GM19351 (cell line): Measurements from ENCODE around the gene ZBTB14.
A peak's percentile ranks its signal among the peaks of the same experiment; 100 is the strongest.

ENCODE experiments used
- ATAC-seq: cut with Tn5 transposase; IDR thresholded peaks from one replicate; pipeline ENCODE4 v1.9.1; 2021; ENCODE audit warnings: mild to moderate bottlenecking, moderate library complexity; ENCODE audit not compliant: unreplicated experiment

Gene ZBTB14

DNA sequence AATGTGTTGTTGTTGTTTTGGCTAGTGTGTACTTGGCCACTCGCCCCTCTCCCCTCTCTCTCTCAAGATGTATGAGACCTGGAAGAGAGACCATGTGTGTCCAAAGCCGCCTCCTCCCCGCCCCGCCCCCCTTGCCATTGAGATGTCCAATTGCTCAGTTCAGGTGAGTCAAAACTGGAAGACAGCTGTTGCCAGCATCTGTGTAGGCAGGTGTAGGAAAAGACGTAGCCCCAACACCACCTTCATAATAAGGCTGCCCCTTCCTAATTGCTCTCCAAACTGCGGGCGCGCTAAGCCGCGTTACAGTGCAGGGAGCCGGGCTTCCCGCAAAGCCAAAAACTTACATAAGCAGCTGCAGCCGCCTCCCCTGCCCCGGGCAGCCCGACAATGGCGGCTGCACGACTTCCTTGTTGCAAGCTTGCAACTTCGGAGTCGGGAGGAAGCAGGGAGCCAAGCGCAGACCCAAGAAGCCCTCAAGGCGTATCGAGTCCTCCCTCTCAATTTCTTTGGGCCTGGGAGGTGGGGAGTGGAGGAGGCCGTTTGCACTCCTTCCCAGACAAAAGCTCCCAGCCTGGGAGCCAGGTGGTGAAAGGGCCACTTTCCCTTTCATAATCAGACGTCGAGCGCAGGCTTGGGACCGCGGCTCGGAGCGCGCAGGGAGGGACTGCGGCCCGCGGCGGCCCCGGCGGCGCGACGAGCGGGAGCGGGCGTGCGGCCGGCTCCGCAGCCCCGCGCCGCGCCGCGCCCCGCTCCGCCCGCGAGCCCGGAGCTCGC lies 882 bp downstream of the ZBTB14 start:
- peak; percentile 15 for ATAC-seq

GRCh38 chr18:5294113-5294456 lies 1.4 kb downstream of the ZBTB14 start:
- ATAC-seq, result no peak

DNA sequence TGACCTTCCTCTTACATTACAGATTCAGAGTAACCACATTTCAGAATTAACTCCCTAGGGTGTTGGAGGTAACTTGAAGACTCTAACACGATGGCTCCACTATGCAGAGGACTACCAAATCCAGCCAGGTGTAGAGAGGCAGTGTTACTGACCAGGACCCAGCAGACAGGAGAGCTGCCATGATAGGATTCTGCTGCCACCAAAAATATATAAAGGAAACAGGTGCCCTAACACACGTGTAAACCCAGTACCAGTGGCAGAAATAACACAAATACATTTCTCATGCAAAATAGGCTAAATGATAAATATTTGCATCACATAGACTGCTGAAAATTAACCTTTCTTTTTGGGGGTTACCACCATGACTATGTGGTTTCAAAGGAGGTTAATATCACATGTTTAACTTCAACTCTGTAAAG lies 7.0 kb downstream of the ZBTB14 start:
- ATAC-seq, result peak; percentile 58

DNA sequence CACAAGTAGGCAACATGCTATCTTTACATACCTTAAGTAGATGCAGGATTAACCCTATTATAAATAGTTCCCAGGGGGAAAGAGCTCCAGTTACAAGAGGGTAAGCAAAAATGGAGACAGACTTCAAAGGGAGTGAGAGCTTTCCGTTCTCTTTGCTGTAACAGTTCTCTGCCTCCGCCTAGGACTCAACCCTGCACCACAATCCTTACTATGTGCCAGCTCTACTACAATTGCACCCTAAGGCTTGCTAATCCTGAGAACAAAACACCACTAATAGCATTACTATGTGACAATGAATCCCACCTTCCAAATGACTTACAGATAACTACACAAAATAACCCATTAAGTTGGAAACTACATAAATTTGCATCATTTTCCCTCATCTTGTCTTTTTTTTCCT lies 7.7 kb downstream of the ZBTB14 start:
- ATAC-seq, result no peak

- no peak for ATAC-seq
Measured at GRCh38 chr18:5286525-5286924, 9.0 kb downstream of the ZBTB14 start.

DNA sequence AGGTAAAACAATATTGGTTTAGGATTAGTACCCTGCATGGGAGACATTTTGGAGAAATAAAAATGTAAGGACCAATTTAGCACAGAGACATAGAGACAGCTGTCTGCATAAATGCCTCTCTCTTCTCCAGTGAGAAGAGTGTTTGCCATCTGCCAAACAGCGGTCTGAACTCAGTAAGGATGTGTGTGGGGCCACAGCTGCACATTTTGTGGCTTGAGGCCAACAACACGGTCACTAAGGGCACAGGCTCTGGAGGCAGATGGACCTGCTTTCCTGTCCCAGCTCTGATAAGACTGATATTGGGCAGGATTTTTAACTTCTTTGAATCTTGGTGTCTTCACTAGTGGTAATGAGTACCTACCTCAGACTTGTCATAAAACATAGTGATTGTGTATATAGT lies 10.2 kb downstream of the ZBTB14 start:
- no peak for ATAC-seq

GRCh38 chr18:5284808-5285207 lies 10.7 kb downstream of the ZBTB14 start:
- no peak for ATAC-seq

GRCh38 chr18:5282770-5283169 lies 12.8 kb downstream of the ZBTB14 start:
- ATAC-seq, result no peak

- no peak for ATAC-seq
Measured at GRCh38 chr18:5276947-5277346, 18.6 kb downstream of the ZBTB14 start.

- ATAC-seq, result no peak
Measured at GRCh38 chr18:5275872-5276271, 19.7 kb downstream of the ZBTB14 start.

- no peak for ATAC-seq
Measured at GRCh38 chr18:5268874-5269273, 26.7 kb downstream of the ZBTB14 start.

- no peak for ATAC-seq
Measured at GRCh38 chr18:5266721-5267120, 28.8 kb downstream of the ZBTB14 start.

GRCh38 chr18:5253910-5254309 lies 41.6 kb downstream of the ZBTB14 start:
- no peak for ATAC-seq

GRCh38 chr18:5251117-5251516 lies 44.4 kb downstream of the ZBTB14 start:
- no peak for ATAC-seq

DNA sequence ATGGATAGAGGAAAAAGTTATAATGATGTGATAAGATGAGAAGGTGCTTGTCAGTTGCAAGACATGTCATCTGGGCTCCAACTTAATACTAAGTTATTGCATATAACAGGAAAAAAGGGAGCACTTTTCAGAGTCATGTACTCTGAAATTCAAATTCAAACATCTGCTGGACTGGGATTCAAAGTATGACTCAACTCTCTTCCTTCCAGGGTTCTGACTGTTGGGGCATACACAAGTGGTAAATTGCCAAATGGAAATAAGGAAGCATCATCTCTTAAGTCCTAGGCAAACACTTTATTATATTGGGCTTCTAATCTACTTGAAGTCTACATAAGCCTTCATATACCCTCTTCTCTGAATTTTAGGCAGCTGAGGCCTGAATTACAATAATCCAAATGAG lies 44.9 kb downstream of the ZBTB14 start:
- no peak for ATAC-seq

DNA sequence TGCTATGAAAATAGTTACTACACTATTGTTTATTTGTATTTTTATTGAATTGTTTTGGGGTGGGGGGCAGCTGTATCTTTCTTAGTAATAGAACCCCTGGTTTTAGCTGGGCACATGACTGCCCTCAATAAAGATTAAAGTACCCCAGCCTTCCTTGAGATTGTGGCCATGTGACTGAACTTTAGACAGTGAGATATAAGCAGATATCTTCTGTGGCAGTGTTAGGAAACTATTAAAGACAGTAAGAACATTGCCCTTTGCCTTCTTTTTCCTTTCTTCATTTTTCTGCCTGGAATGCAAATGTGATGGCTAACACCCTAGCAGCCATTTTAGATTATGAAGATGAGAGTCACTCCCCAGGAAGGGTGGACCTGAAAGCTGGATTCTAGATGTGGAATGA lies 50.6 kb downstream of the ZBTB14 start:
- ATAC-seq, result no peak

DNA sequence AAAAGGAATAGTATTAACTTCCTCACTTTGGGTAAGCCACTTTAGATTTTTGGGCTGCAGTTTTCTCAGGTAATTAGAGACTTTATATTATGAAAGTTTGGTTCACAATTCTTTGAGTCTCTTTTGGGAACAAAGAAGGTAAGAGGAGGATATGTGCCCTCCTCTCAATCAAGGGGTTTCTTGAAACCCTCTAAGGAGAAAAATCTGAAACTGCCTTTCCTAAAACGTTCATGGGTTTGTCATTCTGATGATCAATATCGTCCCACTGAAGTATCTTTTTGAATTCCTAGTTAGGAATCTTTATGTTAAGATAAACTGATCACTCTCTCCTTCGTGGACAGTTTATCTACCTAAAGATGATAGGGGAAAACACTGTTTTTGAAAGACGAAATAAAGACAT lies 56.1 kb downstream of the ZBTB14 start:
- ATAC-seq, result no peak
